T-helper 1 cell treated with Interleukin-12 subunit alpha and Interleukin-12 subunit beta and Interleukin-4 antibody, amounts not matched to agents 30 μg/mL and 1 μg/mL, for 36 hours (primary cell): ENCODE measurements around the gene ARAP3.

ENCODE experiments used
- H3K27ac Mint-ChIP-seq: one replicate; pipeline ENCODE4 v1.8.0; 2021; ENCODE audit warnings: mild to moderate bottlenecking, mixed read lengths
- H3K27me3 Mint-ChIP-seq: one replicate; pipeline ENCODE4 v1.8.0; 2021; ENCODE audit warnings: low read depth, mixed read lengths
- H3K36me3 Mint-ChIP-seq: one replicate; pipeline ENCODE4 v1.8.0; 2021; ENCODE audit warnings: low read depth, mixed read lengths
- H3K4me1 Mint-ChIP-seq: one replicate; pipeline ENCODE4 v1.8.0; 2021; ENCODE audit warnings: low read depth, mixed read lengths
- H3K4me3 Mint-ChIP-seq: one replicate; pipeline ENCODE4 v1.8.0; 2021; ENCODE audit warnings: mild to moderate bottlenecking, moderate library complexity, mixed read lengths
- H3K9me3 Mint-ChIP-seq: one replicate; pipeline ENCODE4 v1.8.0; 2021; ENCODE audit warnings: mixed read lengths

The ARAP3 gene

GRCh38 chr5:141686648-141687416 lies 4.8 kb upstream of the ARAP3 start:
- Mint-ChIP-seq H3K9me3 (no peaks in the 10 kb centered on the region), H3K4me3 (no peak overlapping the region), H3K4me1 (peaks cover 21% of the 10 kb centered on the region), H3K27me3 (peaks cover 23% of the 10 kb centered on the region), H3K36me3 (no peaks in the 10 kb centered on the region), H3K27ac (no peak overlapping the region)

GRCh38 chr5:141685591-141685990 lies 3.6 kb upstream of the ARAP3 start:
- Mint-ChIP-seq H3K4me1 (peaks cover 27% of the 10 kb centered on the region), H3K4me3 (no peak overlapping the region), H3K9me3 (no peaks in the 10 kb centered on the region), H3K27ac (no peak overlapping the region), H3K27me3 (peaks cover 14% of the 10 kb centered on the region), H3K36me3 (peaks cover 1% of the 10 kb centered on the region)

GRCh38 chr5:141683596-141684141 lies 1.6 kb upstream of the ARAP3 start:
- no peak overlapping the region for H3K4me3 Mint-ChIP-seq
- H3K27me3 Mint-ChIP-seq, result no peaks in the 10 kb centered on the region
- no peak overlapping the region for H3K27ac Mint-ChIP-seq

GRCh38 chr5:141681295-141681694 lies 735 bp downstream of the ARAP3 start:
- Mint-ChIP-seq H3K4me1 (peaks cover 27% of the 10 kb centered on the region), H3K27ac (peak overlapping the region; percentile 1)

More at GRCh38 chr5:141683596-141684141, 1.6 kb upstream of the ARAP3 start:
- no peaks in the 10 kb centered on the region for H3K9me3 Mint-ChIP-seq
- peaks cover 4% of the 10 kb centered on the region for H3K36me3 Mint-ChIP-seq
- H3K4me1 Mint-ChIP-seq, result peaks cover 27% of the 10 kb centered on the region

GRCh38 chr5:141680751-141681201 lies 1.3 kb downstream of the ARAP3 start:
- Mint-ChIP-seq H3K4me3 (no peak overlapping the region), H3K36me3 (peaks cover 8% of the 10 kb centered on the region), H3K27me3 (no peaks in the 10 kb centered on the region), H3K27ac (no peak overlapping the region), H3K9me3 (no peaks in the 10 kb centered on the region), H3K4me1 (peaks cover 26% of the 10 kb centered on the region)

More at GRCh38 chr5:141681295-141681694, 735 bp downstream of the ARAP3 start:
- H3K4me3 Mint-ChIP-seq, result peak overlapping the region; percentile 48
- peaks cover 8% of the 10 kb centered on the region for H3K36me3 Mint-ChIP-seq
- H3K9me3 Mint-ChIP-seq, result no peaks in the 10 kb centered on the region
- no peaks in the 10 kb centered on the region for H3K27me3 Mint-ChIP-seq

- Mint-ChIP-seq H3K36me3 (peaks cover 8% of the 10 kb centered on the region), H3K4me3 (no peak overlapping the region), H3K9me3 (no peaks in the 10 kb centered on the region), H3K27me3 (no peaks in the 10 kb centered on the region), H3K27ac (no peak overlapping the region), H3K4me1 (peaks cover 24% of the 10 kb centered on the region)
Observed at GRCh38 chr5:141680178-141680577, 1.9 kb downstream of the ARAP3 start.

GRCh38 chr5:141677415-141677814 lies 4.6 kb downstream of the ARAP3 start:
- Mint-ChIP-seq H3K4me1 (peaks cover 12% of the 10 kb centered on the region), H3K27me3 (no peaks in the 10 kb centered on the region), H3K27ac (peak overlapping the region; percentile 0), H3K9me3 (no peaks in the 10 kb centered on the region), H3K36me3 (peaks cover 10% of the 10 kb centered on the region), H3K4me3 (no peak overlapping the region)

GRCh38 chr5:141675672-141676071 lies 6.4 kb downstream of the ARAP3 start:
- Mint-ChIP-seq H3K36me3 (peaks cover 8% of the 10 kb centered on the region), H3K4me3 (no peak overlapping the region), H3K4me1 (peaks cover 3% of the 10 kb centered on the region), H3K27ac (no peak overlapping the region), H3K27me3 (no peaks in the 10 kb centered on the region), H3K9me3 (no peaks in the 10 kb centered on the region)

GRCh38 chr5:141674747-141675146 lies 7.3 kb downstream of the ARAP3 start:
- Mint-ChIP-seq H3K36me3 (peaks cover 8% of the 10 kb centered on the region), H3K9me3 (no peaks in the 10 kb centered on the region), H3K4me1 (peaks cover 1% of the 10 kb centered on the region), H3K27me3 (no peaks in the 10 kb centered on the region), H3K27ac (no peak overlapping the region), H3K4me3 (no peak overlapping the region)

GRCh38 chr5:141672841-141673813 lies 8.9 kb downstream of the ARAP3 start:
- Mint-ChIP-seq H3K4me3 (no peak overlapping the region), H3K4me1 (no peaks in the 10 kb centered on the region), H3K36me3 (peaks cover 2% of the 10 kb centered on the region), H3K27me3 (no peaks in the 10 kb centered on the region), H3K27ac (no peak overlapping the region), H3K9me3 (no peaks in the 10 kb centered on the region)

- Mint-ChIP-seq H3K27me3 (no peaks in the 10 kb centered on the region), H3K36me3 (peaks cover 2% of the 10 kb centered on the region), H3K4me1 (no peaks in the 10 kb centered on the region), H3K9me3 (no peaks in the 10 kb centered on the region), H3K4me3 (no peak overlapping the region), H3K27ac (no peak overlapping the region)
Observed at GRCh38 chr5:141672071-141672840, 9.8 kb downstream of the ARAP3 start.

GRCh38 chr5:141669520-141669919 lies 12.5 kb downstream of the ARAP3 start:
- H3K27me3 Mint-ChIP-seq, result no peaks in the 10 kb centered on the region

GRCh38 chr5:141668601-141669265 lies 13.3 kb downstream of the ARAP3 start:
- H3K36me3 Mint-ChIP-seq, result no peaks in the 10 kb centered on the region
- no peaks in the 10 kb centered on the region for H3K27me3 Mint-ChIP-seq
- peaks cover 4% of the 10 kb centered on the region for H3K4me1 Mint-ChIP-seq
- H3K4me3 Mint-ChIP-seq, result no peak overlapping the region
- no peak overlapping the region for H3K27ac Mint-ChIP-seq
- no peaks in the 10 kb centered on the region for H3K9me3 Mint-ChIP-seq

More at GRCh38 chr5:141669520-141669919, 12.5 kb downstream of the ARAP3 start:
- H3K4me3 Mint-ChIP-seq, result no peak overlapping the region
- no peak overlapping the region for H3K27ac Mint-ChIP-seq
- H3K36me3 Mint-ChIP-seq, result no peaks in the 10 kb centered on the region
- no peaks in the 10 kb centered on the region for H3K9me3 Mint-ChIP-seq
- peaks cover 4% of the 10 kb centered on the region for H3K4me1 Mint-ChIP-seq
